ENCODE results near the gene RNF6.

DNA sequence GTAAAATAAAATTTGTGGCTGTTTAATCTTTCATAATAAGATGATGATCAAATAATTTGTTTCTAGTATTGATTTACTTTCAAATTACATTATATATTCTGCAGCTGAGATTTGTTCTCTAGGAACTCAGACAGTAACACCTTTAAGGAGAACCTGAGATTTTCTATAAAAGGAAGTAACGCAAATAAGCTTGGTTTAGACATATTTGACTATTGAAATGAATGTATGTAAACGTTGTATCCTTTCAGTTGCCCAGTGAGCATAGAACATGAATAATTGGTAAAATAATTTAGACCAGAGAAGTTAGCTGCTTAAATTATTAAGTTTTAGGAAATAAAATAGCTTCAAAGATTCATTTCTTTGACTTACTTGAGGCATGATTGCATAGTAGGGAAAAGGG lies 34.9 kb upstream of the RNF6 start:
- TF ChIP-seq, protein P1, sequence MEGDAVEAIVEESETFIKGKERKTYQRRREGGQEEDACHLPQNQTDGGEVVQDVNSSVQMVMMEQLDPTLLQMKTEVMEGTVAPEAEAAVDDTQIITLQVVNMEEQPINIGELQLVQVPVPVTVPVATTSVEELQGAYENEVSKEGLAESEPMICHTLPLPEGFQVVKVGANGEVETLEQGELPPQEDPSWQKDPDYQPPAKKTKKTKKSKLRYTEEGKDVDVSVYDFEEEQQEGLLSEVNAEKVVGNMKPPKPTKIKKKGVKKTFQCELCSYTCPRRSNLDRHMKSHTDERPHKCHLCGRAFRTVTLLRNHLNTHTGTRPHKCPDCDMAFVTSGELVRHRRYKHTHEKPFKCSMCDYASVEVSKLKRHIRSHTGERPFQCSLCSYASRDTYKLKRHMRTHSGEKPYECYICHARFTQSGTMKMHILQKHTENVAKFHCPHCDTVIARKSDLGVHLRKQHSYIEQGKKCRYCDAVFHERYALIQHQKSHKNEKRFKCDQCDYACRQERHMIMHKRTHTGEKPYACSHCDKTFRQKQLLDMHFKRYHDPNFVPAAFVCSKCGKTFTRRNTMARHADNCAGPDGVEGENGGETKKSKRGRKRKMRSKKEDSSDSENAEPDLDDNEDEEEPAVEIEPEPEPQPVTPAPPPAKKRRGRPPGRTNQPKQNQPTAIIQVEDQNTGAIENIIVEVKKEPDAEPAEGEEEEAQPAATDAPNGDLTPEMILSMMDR (IDR thresholded peaks at IDR 0.05), result no peak
- no peak for TF ChIP-seq POLR2A (IDR thresholded peaks at IDR 0.05)

Data from gastroesophageal sphincter (tissue), 3 donors.